Stimulated activated CD4-positive, alpha-beta T cell treated with anti-CD3 and anti-CD28 coated beads, Interleukin-12 subunit alpha, Interleukin-12 subunit beta, amount 100 ng/mL, for 48 hours (primary cell): ENCODE measurements around the gene INCA1.

Experiments used
- DNase-seq, 3 donors: peaks; one replicate each; pipeline ENCODE4 v3.0.0-alpha.2; 2020; ENCODE audit warnings: low read depth in 2 of 3, low spot score in 1 of 3

INCA1 gene

DNA sequence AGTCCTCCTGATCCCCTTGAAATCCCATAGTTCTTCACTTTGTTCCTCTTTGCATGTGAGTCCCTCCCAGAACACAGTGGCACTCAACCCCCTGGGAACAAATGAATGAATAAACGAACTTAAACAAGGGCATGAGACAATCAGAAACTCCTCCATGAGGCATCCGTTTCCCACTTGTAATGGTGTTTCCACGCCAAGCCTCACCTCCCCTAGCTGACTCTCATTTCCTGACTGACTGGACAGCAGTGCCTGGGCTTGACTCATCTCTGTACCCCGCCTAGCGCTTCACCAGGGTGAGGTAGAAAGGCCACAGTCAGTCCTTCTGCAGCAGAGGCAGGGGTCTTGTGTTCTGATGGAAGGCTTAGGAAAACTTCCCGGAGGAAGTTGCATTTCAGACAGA lies 14.6 kb upstream of the INCA1 start:
- DNase-seq: peak in 2 of 3 donors; percentile 22 to 28

DNA sequence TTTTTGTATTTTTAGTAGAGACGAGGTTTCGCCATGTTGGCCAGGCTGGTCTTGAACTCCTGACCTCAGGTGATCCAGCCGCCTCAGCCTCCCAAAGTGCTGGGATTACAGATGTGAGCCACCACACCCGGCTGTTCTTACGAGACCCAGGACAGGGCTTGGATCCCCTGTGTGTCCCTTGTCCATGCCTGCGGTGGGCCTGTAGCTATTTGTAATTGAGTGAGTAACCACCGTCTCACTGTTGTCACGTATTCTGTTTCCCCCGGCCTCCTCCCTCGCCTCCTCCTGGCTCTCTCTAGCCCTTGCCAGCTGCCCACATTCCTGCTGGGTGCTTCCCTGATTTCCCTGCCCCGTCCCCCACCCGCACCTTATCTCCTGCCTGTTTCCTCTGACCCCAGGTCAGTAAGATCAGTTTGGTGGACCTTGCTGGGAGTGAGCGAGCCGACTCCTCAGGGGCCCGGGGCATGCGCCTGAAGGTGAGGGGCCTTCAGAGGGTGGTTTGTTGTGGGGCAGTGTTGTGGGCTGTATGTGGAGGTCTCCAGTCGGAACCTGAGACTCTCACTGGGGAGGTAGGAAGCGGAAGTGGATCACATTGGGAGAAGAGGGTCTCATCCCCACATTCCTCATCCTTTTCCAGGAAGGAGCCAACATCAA lies 6.0 kb upstream of the INCA1 start:
- no peak for DNase-seq

DNA sequence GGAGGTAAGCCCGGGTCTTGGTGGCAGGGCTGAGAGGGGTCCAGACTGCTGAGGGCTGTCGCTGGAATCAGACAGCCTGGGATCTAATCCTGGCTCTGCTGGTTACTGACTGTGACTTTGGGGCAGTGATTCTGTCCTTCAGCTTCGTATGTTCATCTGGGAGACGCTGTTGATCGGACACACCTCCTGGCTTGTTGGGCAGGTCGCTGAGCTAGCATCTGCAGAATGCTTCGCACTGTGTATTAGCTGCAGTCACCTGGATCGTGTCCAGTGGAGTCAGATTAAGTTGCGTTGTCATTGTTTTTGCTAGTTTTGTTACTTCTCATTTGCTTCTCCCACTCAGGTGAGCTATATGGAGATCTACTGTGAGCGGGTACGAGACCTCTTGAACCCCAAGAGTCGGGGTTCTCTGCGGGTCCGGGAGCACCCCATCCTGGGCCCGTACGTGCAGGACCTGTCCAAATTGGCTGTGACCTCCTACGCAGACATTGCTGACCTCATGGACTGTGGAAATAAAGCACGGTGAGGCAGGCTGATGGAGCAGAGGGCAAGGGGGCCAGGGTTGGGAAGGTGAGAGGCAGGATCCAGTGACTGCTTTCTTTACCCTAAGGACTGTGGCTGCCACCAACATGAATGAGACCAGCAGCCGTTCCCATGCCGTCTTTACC lies 4.9 kb upstream of the INCA1 start:
- no peak for DNase-seq

DNA sequence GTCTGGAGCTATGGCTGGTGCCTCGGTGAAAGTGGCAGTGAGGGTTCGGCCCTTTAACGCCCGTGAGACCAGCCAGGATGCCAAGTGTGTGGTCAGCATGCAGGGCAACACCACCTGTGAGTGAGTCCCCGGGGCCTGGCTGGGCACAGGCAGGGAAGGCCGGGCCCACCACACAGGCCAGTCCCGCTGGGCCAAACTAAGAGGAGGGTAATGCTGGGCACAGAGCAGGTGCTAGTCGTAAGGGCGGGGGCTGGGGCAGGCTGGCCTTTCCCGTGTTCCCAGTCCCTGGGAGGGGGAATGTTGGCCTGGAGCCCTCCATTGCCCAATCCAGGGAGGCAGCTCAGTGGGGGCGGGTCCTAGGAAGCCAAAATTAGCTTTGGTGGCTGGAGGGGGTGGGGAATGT lies 2.9 kb upstream of the INCA1 start:
- no peak for DNase-seq

DNA sequence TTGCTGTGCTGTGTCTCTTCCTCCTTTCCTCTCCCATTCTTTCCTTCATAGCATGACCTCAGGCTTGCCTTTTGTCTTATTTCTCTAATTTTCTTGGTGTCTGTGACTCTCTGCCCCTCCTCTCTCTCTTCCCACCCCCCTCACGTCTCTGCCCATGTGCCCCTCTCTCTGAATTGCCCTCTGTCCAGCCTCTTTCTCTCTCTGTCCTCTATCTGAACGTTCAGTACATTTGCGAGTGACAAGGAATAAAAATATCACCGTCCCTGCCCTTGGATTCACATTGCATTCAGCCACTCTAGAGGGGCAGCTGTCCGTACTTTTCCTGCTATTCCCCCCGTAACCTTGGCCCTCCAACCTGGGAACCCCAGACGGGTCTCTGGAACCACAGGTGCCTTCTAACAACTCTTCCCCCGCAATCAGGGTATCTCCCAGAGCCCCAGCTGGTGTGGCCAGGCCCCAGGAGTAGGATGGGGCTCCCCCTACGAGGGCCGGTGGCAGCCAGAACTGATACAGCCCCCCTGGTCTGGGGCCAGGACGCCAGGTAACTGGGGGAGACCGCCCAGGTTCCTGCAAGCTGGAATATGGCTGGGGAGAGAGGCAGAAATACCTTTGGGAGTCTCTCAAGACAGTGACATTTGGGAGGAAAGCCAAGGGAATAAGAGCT lies 2.2 kb upstream of the INCA1 start:
- DNase-seq: no peak

DNA sequence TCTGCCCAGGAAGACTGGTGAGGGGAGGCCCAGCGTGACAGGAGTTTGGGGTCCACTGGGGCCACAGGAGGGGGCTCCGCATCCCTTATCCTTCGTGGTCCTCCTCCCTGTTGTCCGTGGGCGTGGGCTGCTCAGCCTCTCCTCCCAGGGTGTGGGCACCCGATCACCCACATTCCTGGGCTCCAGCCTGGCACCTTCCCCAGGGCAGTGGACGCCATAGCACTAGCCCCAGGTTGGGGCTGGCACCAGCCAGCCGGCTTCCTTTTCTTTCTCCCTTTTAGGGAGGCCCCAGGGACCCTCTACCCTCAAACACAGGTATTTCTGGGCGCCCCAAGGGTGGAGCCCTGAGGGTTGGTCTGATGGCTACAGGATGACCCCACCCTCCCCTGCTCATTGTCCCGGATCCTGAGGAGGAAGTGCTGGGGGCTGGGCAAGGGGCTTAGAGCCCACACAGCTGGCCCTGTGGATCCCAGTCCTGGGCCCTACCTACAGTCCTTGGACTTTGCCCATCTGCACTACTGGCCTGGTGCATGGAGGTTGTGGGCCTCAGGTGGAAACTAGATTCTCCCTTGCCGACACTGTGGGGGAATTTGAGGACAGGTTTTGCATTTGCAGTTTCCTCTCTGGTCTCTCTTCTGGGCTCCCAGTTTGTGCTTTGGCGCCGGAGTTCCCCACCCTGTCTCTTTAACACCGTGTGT lies 1.6 kb upstream of the INCA1 start:
- no peak for DNase-seq

DNA sequence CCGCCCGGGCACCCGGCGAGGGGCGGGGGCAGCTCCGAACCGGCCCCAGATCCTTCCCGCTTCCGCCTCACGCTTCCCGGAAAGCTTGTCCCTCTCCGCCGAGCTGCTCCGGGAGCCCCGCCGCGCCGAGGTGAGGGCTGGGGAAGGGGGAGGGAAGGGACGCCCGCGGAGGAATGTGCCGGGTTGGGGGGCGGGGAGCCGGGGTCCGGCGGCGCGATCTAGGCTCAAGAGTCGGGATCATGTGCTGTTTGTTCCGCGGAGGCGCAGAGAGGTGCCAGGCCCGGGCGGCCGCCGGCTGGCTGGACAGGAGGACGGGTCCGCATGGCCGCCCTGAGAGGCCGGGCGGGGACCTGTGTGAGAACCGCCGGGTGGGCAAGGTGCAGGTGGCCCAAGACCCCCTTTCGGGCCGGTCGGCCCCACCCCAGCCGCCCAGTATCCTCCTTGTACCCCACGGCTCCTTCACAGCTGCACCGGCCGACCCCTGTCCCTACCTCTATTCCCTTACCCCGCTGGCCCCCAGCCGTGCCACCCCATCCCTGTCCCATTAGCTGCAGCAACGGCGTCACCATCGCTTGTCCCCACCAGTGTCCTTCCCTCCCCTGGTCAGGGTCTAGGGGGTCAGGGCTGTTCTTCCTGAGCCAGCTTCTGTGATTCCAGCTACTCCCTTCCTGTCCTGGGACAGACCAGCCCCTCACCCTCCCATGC lies 857 bp upstream of the INCA1 start:
- no peak for DNase-seq

DNA sequence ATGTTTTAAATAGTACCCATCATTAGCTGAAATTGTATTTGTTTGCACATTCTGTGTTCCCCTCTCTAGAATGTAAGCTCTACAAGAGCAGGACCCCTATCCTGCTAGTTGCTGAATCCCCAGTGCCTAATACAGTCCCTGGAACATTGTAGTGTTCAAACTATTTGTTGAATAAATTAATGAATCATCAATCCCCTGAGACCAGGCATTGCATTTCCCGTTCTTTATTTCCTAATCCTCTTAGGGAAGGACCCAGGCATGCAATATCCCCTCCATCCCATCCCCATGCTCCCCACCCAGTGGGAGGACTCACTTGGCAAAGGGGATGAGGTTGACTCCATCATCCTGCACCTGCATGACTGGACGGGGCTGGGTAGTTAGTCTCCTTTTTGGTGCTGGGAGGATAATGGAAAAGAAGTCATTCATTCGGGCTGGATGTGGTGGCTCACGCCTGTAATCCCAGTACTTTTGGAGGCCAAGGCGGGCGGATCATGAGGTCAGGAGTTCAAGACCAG lies 3.2 kb downstream of the INCA1 start:
- DNase-seq: no peak

DNA sequence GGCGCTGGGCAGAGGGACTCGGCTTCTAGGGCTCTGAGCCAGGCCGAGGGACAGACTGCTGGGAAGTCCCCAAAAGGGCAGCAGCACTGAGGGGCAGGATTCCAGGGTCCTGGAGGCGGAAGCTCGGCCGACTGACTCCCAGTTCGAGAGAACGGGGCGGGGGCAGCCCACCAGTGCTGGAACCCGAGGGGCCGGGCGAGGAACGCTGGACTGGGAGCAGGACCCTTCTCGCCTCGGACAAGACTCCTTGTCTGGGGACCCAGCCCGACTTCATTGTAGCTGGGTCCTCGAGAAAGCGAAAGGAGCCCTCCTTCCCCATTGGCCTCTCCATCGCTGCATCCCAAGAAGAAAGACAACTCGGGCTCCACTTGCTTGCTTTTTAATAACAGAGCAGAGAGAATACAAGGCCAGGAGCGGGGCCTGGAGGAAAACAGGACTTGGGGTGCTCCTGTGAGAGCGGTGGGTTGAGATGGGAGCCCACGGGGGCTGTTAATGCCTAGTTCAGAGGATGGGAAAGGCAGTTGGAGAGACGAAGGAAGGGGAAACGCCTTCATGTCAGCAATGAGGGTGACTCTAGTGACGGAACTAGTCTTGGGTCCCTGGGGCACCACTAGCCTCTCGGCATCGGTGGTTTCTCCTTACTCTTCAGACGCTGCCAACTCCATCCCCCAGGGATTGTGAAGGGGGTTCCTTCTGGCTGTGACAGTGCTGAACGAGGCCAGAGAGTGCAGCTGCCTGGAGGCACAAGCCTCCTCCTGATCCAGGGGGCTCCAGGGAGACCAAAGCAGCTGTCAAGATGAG lies 9.4 kb downstream of the INCA1 start:
- no peak for DNase-seq

DNA sequence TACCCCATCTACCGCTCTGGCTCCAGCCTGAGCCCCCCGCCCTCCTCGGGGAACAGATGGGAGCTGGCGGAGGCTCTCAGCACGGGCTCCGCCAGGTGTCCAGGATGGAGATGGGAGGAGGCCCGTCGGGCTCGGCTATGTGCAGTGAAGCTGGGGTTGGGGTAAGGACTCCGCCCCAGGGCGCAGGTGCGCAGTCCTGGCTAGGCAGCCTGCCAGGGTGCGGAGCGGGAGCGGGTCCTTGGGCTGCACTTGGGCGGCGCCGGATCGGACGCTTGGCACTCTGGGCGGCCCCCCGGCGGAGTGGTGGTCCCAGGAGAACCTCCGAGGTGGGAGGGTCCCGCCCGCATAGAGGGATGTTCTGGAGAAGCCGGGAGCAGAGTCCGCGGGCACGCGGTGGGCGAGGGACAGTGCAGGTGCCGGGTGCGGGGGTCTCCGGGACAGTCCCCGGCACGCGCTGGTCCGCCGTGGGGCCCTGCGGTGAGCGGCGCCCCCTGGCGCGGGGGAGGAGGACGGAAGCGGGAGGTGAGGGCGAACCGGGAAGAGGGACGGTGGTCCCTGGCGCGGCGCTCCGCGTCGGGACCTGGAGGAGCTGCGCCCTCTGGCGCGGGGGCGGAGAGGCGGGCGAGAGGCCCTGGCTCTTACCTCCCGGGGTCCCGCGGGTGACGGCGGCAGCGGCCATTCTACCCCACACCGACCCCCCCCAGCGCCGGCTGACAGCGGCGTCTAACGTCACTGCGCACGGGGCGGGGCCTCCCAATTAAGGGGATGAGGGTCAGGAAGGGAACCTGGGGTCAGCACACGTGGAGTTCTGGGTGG lies 10.2 kb downstream of the INCA1 start, which contains the start of gene CAMTA2:
Gene CAMTA2 (minus strand): TSS at position 725 of the 816 bp plus-strand sequence. CDS start 1,453 bp downstream, outside the sequence.
- peak; percentile 71 to 86 (median 81) for DNase-seq

DNA sequence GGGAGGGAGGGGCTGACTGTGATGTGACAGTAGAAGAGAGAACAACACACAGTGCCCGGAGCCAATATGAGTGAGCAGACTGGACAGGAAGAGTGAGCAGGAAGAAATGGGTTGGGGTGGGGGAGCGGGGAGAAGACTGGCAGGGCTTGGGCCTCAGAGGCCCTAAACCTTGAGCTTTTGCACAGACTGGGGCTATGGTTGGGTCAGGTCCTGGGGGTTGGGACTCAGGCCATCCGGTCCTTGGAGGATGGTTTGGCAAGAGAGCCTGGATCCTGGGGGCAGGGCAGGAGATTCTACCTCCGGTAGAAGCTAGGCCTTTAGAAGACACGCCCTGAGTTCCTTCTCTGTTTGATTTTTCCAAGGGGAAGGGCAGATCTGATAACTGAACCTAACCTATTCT lies 10.9 kb downstream of the INCA1 start:
- no peak for DNase-seq

DNA sequence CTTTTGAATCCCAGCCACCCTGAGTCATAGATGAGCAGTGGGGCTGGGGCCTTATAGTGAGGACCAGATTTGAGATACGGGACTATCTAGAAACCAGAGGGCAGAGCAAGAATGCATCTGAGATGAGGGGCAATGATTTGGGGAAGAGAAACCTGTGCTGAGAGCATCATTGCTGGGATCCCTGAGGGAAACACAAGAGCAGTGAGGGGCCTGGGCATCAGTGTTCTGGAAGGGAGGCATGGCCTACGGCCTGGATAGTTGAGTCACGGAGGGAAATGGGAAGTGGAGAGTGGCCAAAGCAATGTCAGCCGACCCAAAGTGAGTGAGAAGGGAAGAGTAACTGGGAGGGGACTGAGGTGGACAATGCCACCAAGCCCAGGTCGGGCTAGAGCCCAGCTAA lies 15.0 kb downstream of the INCA1 start:
- DNase-seq: no peak

DNA sequence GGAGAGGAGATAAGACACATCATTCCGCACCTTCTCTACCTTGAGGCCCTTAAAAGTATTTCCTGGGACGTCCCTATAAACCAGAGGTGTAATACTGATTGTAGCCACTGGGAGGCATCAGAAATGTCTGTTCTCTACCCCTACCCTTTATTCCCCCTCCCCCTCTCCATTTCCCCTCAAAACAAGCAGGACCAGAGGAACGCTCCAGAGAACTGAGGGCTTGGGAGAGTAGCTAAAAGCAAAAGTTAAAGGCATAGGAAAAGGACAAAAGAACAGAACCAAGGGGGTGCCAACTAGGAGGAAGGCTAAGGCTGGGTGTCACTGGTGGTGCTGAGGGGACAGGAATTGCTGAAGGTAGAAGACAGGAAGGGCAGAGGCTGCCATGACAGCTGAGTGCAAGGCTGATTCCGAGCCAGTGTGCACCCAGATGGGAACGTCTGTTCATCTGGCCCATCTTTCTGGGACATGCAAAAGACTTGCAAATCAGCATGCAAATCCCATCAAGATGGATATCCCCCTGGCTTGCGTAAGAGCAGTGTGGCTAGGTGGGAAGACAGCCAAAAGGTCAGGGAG lies 16.6 kb downstream of the INCA1 start:
- peak in 1 of 3 donors; percentile 81 for DNase-seq

DNA sequence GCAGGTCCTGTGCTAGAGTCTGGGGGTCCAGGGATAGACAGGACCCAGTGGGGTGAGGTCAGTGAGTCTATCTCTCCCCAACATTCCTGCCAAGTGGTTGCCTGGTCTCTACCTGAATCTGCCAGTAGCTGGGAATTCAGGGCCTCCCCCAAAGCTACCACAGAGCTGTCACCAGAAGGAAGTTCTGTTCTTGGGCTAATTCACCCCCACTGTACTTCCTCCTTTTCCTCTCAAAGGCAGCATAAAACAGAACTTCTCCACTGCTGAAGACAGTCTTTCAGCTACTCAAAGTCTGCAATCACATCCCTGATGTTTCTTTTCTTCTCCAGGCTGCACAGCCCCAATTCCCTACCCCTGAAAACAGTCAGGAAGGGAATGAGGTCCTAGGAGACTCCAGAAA lies 18.6 kb downstream of the INCA1 start:
- DNase-seq: no peak

DNA sequence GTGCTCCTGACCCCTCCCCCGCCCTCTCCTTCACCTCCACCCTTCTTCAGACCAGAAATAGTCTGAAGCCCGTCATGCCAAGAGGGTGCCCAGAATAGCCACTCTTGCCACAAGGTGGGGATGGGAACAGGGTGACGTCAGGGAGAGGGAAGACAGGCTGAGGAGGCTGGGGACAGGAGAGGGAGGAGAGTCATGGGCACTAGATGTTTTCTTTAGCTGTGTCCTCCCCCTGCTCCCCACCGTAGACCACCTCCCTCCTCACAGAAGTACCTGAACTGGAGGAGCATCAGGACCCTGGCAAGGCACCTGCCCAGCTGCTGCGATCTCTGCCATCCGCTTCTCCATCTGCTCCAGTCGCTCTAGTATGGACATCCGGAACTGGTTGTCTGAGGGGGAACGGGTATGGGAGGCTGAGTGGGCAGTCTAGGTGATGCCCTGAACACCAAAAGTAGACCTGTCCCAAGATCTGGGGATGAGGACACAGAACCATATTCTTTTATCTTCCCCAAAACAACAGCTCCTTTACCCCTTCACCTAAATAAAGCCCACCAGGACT lies 23.1 kb downstream of the INCA1 start:
- no peak for DNase-seq

DNA sequence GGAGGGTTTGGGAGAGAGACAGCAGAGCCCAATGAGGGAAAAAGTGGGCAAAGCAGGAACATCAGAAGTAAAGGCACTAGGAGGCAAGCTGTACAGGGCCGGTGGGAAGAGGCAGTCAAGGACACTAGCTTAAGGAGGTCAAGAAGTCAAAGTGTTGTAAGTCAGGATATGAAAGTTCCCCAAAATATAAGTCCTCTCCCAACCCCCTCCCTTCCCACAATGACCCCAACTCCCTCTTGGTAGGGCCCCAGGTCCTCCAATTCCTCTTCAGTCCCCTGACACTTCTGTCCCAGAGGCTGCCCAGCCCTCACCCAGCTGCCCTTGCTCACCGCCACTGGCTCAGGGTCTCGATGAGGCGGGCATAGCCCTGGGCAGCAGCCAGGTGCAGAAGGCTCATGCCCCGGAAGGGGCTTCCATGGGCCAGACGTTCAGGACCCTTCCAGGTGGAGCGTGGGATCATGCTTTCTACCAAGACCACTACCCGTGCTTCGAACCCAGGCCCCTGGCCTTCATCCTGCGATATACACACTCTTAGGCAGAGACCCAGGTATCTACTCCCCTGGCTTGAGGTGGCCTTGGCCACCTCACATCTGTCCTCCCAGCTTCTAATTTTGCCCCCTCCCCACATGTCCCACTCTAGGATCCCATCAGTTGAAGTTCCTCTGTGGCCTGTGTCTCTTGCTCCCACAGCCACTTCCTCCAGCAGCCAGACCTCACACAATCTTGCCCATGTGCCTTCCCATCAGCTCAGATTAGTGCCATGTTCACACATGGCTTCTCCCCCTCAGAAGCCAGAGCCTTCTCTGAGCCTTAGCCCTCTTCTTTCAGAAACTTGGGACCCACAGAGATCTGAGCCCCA lies 23.8 kb downstream of the INCA1 start:
- no peak for DNase-seq

DNA sequence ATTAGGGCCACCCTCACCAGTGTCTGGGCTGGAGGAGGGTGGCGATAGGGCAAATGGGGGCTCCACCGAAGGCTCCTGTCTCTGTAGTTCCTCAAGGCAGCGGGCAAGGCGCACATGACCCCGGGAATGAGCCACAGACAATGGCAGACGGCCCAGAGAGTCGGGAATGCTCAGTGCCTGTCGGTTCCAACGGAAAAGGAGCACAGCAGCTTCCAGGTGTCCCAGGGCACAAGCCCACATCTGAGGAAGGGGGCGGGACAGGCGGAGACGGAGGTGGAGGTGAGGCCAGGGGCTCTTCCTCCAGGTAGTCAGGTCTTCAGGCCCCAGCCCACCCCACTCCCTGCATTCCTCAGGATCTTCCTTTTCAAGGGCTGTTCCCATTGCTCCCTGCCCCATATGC lies 24.6 kb downstream of the INCA1 start:
- DNase-seq: no peak

DNA sequence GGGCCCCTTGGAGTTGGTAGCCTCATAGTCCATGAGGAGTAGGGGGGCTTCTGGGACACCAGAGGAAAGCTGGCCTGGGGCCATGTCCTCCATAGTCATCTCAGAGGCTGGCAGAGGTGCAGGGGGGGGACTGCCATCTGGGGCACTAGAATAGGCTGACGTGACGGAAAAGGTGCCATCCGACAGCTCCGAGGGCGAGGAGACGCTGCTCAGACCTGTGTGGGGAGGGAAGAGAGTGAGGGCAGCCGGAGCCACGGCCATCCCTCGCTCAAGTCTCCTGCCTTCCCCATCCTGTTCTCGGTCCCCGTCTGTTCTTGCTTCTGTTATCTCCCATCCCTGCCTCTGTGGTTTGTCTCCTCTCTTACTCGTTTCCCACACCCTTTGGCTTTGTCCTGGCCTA lies 25.0 kb downstream of the INCA1 start:
- DNase-seq: no peak
